LNCAP (cell line): ENCODE results near the gene RNF222.

Source experiments
- TF ChIP-seq, protein P1 (sequence below): fragments of 450-650 bp; IDR thresholded peaks from 2 replicates; pipeline ENCODE4 v1.5.1; 2017; ENCODE audit warnings: mild to moderate bottlenecking

Gene RNF222

GRCh38 chr17:8345052-8345690, 52.5 kb downstream of the RNF222 start:
- TF ChIP-seq, protein P1, sequence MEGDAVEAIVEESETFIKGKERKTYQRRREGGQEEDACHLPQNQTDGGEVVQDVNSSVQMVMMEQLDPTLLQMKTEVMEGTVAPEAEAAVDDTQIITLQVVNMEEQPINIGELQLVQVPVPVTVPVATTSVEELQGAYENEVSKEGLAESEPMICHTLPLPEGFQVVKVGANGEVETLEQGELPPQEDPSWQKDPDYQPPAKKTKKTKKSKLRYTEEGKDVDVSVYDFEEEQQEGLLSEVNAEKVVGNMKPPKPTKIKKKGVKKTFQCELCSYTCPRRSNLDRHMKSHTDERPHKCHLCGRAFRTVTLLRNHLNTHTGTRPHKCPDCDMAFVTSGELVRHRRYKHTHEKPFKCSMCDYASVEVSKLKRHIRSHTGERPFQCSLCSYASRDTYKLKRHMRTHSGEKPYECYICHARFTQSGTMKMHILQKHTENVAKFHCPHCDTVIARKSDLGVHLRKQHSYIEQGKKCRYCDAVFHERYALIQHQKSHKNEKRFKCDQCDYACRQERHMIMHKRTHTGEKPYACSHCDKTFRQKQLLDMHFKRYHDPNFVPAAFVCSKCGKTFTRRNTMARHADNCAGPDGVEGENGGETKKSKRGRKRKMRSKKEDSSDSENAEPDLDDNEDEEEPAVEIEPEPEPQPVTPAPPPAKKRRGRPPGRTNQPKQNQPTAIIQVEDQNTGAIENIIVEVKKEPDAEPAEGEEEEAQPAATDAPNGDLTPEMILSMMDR: no peak

DNA sequence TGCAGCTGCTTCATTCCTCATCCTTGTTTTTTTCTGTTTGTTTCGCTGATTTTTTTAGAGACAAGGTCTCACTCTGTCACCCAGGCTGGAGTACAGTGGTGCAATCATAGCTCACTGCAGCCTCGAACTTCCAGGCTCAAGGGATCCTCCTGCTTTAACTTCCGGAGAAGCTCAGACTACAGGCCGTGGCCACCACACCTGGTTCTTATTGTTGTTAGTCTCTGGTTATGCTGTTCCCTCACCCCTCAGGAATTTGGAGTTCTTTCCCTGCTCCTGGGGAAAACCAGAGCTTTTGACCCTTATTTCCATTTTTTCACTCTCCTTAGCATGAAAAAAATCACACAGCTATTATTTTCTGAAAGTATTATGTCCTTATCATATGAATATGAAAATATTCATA, 56.2 kb downstream of the RNF222 start:
- TF ChIP-seq, protein P1: no peak
